Fibroblast of skin of left biceps (primary cell): Measurements from ENCODE around the gene DCP2.
A peak's percentile ranks its signal among the peaks of the same experiment; 100 is the strongest.
"Not testable (repeated sequence)": the region's sequence is repeated elsewhere in the genome, so short reads cannot be mapped to it uniquely, and the experiment has no call there.

Experiments used
- DNase-seq, 2 experiments: peaks; one replicate each; pipeline ENCODE4 v3.0.0-alpha.2; 2013; ENCODE audit warnings: low read depth in 2 of 2

The DCP2 gene

DNA sequence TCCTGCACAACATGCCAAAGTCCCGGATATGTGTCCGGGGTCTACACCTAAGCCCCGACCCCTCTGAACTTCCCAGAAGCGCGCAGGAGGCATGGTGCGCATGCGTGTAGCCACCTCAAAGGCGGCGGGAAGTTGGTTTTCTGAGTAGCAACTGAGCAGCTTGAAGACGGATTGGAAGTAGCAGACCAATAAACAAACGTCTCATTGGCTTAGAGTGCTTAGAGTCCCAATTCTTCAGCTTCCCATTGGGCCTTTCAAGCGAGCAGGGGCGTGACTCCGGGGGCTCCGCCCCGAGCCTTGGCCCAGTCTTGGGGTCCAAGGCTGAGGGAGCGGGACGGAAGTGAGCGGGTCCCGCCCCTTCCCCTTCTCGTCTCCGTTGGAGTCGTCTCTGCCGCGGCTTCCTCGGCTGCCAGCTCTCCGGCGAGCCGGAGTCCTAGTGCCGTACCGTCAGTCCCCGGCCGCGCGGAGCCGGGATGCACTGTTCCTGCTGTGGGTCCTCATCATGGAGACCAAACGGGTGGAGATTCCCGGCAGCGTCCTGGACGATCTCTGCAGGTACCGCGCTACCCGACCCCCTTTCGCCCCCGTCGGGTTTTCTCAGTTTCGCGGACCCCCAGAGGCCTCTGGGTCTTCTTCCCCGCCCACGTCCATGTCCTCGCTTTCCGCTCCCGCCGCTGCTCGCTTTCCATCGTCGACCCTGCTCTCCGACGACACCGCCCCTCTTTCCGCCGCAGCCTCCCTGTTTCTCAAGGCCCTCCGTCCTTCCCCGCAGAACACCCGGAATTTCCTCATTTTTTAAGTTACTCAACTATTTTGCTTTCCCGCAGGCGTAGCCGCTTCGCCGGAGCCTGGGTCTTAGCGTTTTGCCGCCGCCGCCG lies at the start of gene DCP2:
Gene DCP2, plus strand, starts transcription at position 367 of the 878 bp plus-strand sequence. Its CDS starts 136 bp downstream, at position 503.
- peak; percentile 98 for DNase-seq

DNA sequence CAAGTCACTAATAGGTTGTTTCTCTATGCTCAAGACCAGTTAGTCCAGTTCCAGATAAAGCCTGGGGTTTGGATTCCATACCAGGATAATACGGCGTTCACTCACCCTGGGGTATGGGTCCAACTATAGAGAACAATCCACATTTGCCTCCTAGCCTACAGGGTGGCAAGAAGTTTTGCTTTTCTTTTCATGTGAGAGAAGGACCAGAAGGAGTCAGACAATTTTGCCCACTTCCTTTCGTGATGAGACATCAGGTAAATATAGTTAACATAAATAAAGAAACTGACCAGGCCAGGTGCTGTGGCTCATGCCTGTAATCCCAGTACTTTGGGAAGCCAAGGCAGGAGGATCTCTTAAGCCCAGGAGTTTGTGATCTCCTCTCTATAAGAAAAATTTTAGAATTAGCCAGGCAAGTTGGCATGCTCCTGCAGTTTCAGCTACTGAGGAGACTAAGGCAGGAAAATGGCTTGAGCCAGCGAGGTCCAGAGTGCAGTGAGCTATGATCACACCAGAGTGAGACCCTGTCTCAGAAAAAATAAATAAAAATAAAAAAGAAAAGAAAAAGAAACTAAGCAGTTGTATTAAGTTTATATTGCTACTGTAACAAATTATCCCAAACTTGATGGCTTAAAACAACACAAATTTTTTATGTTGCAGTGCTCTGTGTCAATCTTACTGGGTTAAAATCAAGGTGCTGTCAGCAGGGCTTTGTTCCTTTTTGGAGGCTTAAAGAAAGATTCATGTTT lies 47.1 kb upstream of the DCP2 start:
- DNase-seq = no peak

DNA sequence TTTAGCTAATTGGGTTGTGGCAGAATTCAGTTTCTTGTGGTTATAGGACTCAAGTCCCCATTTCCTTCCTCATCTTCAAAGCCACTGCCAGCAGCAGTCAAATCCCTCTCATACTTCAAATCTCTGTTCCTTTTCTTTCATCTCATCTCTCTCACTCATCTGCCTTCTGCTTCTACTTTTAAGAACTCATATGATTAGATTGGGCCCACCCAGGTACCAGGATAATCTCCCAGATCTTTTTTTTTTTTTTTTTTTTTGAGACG lies 46.6 kb upstream of the DCP2 start:
- DNase-seq = no peak

DNA sequence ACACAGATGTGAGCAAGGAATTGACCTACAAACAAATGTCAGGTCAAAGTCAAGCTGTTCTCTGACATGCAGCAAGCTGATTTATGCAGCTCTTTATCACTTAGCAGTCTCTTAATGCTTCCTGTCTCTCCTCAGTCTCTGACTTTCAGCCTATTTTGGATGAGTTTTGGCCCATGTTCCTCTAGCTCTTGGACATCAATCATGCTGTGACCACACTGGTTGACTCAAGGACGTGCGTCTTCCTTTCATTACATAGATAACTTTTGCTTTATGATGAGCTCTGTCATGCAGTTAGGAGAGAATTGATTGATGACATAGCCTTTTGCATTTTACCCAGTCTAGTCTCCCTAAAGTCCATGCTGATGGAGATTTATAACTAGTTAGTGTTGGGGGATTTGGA lies 45.1 kb upstream of the DCP2 start:
- peak in 1 of 2 experiments; percentile 31 for DNase-seq

DNA sequence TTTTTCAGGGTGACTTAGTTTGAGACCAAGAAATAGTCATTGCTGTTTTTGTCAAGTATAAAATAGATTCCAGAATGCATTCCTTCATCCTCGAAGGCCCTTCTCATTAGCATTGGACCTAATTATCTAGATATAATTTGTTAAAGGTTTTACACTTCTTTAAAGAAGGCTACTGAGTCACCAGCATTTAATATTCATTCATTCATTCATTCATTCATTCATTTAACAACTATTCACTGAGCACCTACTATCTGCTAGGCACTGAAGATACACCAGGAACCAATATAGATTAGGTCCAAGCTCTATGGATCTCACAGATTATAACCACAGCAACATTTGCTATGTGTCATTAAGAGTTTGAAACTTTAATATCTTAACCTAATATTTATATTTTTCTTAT lies 43.5 kb upstream of the DCP2 start:
- no peak for DNase-seq

- peak; percentile 55 to 61 for DNase-seq
Measured at GRCh38 chr5:112933651-112934365, 42.8 kb upstream of the DCP2 start.

- no peak for DNase-seq
Measured at GRCh38 chr5:112934366-112934663, 42.3 kb upstream of the DCP2 start.

DNA sequence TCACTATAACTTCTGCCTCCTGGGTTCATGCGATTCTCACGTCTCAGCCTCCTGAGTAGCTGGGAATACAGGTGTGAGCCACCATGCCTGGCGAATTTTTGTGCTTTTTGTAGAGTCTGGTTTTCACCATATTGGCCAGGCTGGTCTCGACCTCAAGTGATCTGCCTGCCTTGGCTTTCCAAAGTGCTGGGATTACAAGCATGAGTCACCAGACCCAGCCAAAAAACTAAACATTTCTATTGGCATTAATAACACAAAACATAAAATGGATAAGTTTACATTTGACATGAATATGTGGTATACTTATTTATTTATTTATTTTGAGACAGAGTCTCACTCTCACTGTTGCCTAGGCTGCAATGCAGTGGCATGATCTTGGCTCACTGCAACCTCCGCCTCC lies 40.9 kb upstream of the DCP2 start:
- no peak for DNase-seq

GRCh38 chr5:112938286-112938685 lies 38.3 kb upstream of the DCP2 start:
- no peak for DNase-seq

- no peak for DNase-seq
Measured at GRCh38 chr5:112940670-112941069, 35.9 kb upstream of the DCP2 start.

DNA sequence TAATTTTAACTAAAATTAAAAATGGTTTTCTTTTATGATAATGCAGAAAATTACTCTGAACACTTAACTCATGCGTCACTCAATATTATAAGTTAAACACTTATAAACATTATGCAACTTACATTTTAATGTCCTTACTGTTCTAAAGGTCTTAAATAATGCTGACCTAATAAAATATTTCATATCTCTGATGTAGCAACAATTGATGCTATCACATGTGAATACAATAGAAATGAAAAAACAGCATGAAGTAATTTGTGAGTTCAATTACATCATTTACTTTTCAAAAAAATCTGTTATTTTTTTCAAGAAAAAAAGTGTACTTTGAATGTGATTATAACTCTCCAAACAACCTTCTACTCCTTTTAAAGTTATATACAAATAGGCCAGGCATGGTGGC lies 28.1 kb upstream of the DCP2 start:
- DNase-seq = no peak

DNA sequence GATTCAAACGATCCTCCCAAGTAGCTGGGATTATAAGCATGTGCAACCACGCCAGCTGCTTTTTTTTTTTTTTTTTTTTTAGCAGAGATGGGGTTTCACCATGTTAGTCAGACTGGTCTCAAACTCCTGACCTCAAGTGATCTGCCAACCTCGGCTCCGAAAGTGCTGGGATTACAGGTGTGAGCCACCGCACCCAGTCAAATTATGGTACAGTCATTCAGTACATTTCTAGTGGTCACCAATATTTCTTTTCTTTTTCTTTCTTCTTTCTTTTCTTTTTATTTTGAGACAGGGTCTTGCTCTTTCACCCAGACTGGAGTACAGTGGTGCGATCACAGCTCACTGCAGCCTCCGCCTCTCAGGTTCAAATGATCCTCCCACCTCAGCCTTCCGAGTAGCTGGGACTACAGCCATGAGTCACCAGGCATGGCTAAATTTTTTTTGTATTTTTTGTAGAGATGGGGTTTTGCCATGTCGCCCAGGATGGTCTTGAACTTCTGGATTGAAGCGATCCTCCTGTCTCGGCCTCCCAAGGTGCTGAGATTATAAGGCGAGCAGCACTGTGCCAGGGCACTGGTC lies 25.4 kb upstream of the DCP2 start:
- no peak for DNase-seq

DNA sequence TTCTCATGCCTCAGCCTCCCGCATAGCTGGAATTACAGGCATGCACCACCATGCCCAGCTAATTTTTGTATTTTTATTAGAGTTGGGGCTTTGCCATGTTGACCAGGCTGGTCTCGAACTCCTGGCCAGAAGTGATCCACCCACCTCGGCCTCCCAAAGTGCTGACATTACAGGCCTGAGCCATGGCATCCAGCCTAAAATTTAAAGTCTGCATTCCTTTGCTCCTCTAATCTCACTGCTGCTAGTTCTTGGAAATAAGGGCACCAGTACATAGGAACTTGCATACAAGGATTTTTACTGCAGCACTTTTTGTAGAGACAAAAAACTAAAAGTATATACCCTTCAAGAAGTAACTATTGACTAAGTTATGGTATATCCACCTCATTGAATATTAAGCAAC lies 20.0 kb upstream of the DCP2 start:
- no peak for DNase-seq

DNA sequence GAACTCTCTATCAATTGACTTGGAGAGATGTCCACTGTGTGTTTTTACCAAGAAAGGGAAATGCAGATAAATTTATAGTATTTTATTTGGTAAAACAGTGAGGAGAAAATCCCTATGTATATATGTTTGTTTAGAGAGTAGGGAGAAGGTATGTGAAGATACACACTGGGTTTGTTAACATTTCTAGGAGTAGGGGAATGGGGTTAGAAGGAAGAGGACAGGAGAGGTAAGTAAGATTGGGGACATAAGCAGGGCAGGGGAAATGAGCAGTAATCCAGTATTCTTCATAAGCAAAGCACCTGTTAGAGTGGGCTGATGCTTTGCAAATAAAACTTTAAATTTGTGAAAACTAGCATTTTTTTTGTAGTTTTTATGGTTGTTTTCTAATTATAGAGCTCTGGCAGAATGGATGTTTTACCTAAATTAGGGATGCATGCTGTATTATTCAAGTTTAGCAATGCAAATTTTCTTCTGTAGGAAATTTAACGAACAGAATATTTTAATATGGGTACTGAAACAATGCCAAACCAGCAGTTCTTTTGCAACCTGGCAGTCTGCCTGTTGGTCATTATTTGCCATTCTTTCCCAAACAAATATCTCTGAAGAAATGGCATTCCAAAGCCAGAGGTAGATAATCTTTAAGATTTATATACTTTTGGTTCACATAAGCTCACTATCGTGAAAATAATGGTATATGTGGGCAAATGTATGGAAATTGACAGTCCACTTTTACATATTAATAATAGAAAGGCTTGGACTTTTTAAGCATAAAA lies 19.4 kb upstream of the DCP2 start:
- DNase-seq = no peak

DNA sequence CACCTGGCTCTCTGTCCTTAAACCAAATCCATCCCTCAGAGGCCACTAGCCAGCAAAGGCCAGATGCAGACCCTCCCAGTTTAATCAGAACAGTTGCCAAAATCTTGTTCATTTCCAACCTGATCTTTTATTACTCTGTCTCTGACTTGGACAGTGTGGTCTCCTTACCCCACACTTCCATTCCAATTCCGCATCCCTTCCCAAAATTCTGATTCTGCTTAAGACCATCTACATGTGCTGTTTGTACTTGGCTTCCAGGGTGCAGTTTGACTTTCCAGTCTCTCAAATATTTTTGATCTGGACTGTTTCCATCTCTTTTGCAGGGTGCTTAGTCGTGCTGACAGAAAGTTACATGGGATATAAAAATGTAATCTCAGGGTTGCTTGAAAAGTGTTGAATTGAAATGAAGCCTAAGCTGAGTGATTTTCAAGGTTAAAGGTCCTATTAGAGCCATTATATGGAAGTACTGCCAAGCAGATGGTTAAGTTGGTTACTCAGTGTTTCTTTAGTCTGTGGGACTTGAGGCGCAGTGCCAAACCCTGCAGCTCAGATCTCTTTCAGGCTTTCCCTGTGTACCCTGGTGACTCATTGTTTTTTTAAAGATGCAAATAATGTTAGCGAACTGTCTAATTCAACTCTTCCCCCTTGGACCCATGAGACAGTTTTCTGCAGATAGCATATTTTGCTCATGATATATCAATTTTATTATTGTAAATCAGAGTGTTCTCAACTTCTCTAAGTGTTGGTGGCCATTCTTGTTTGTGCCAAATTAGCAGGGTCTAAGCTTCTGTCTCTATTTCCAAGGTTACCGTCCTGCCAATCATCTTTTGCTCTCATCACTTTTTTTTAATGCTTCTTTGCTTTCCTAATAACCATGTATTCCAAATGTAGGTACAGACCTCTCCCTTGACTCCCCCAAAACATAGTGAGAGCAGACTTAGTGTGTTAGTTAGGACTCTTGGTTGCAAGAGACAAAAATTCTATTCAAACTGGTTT lies 18.2 kb upstream of the DCP2 start:
- DNase-seq = peak; percentile 84 to 86

DNA sequence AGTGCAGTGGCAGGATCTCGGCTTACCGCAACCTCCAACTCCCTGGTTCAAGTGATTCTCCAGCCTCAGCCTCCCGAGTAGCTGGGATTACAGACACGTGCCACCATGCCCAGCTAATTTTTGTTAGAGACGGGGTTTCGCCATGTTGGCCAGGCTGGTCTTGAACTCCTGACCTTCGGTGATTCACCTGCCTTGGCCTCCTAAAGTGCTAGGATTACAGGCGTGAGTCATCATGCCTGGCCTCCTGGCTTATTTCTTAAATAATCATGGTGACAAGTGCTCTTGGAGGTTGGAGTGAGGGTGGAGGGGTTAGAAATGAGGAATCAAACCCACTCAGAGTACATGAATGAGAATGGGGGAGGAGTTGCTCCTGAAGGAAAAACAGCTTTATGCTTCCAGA lies 16.7 kb upstream of the DCP2 start:
- DNase-seq = not testable (repeated sequence)

DNA sequence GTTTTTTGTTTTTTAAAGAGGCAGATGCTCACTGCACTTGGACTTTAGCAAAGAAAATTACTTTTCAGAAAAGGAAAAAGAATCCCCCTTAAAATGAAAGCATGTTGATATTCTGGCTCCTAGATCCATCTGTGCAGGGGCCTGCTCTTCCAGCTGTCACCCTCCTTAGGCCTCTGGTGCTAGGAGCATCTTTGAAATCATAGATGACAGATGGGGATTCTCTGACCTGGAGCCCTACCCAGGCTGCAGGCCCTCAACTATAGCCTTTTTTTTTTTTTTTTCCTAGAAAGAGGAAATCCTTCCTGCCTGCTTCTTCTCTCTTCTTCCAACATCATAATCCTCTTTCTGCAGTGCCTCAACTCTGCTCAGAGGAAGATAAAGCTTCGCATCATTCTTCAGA lies 16.3 kb upstream of the DCP2 start:
- DNase-seq = no peak

DNA sequence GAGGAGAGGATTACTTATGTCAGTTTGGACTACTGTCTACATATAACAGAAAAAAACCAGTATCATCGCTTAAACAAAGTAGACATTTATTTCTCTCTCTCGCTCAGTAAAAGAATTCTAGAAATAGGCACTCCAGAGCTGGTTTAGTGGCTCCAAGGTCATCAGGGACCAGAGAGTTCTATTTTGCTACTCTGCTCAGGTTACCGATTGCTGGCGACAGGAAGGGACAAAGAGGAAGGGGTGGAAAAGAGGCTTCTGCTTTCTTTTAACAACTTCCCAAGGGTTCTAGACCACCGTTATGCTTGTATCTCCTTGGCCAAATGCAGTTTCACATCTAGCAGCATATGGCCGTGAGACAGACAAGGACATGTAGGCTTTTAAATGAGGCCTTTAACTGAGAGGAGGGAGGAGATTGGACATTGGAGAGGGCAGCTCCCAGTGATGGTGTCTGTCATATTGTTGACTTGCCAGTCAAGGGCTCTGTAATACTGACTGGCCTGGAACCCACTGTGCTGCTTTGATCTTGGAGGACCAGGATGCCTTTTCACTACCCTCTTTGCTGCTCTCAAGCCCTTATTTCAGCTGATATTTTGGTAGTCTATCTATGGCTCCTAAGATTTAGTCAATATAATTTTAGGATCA lies 15.6 kb upstream of the DCP2 start:
- DNase-seq = no peak

GRCh38 chr5:112963374-112963733 lies 13.2 kb upstream of the DCP2 start:
- DNase-seq = not testable (repeated sequence)

DNA sequence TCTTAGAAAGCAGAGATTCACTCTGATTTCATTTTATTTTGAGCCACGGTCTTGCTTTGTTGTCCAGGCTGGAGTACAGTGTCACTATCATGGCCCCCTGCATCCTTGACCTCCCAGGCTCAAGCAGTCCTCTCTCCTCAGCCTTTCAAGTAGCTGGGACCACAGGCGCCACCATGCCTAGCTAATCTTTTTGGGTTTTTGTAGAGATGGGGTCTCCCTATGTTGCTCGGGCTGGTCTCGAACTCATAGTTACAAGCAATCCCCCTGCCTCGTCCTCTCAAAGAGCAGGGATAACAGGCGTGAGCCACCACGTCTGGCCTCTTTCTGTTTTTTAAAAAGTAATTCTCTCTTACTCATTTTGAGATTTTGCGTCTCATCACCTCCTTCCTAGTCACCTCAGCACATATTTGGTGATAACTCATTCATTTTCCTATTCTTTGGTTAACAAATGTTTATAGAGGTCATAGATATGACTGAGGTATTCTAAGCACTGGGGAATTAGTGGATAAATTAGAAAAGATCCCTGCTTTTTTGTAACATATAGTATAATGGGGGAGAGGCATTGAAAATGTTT lies 10.8 kb upstream of the DCP2 start:
- no peak for DNase-seq
